ENCODE results near the gene RELA. TPM values are rescaled to one million over a fixed set of nuclear protein-coding genes. Genes with fewer than 3 reads are reported as not detected.
A peak's percentile ranks its signal among the peaks of the same experiment; 100 is the strongest.

Gene RELA
- polyA plus RNA-seq, 4 donors = 32.2 to 46.9 (median 36.7) TPM

DNA sequence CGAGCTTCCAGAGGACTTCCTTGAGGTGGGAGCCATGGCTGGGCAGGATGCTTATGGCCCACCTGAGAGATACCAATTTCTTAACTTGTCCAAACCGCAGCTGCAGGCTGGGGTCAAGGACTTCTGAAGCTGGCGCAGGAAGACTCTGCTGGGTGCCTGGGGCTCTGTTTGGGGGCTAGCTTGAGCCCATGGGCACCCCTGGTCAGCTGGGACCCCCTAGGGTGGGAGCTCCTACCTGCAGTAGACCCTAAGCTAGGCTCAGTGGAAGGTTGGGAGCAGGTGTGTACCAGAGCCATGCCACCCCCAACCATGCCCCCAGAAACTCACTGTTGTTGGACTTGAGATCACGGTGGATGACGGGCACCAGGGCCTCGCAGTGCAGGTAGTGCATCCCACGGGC, 50.0 kb downstream of the RELA start:
- H3K27me3 ChIP-seq (ENCODE audit: control insufficient read depth in 3 of 3, insufficient read depth in 3 of 3, low read length in 3 of 3) = no peaks in the 10 kb centered on the region
- peaks cover 3 to 47% (median 14%) of the 10 kb centered on the region in 3 donors for H3K4me1 ChIP-seq (ENCODE audit: control insufficient read depth in 3 of 3, insufficient read depth in 2 of 3, low read depth in 1 of 3, low read length in 2 of 3)
- no peak for FAIRE-seq
- peaks cover 4 to 64% (median 9%) of the 10 kb centered on the region in 3 donors for H3K36me3 ChIP-seq (ENCODE audit: control insufficient read depth in 3 of 3, insufficient read depth in 2 of 3, low read depth in 1 of 3, low read length in 3 of 3)
- no peaks in the 10 kb centered on the region for H3K9me3 ChIP-seq (ENCODE audit: control insufficient read depth in 2 of 2, insufficient read depth in 1 of 2, low read depth in 1 of 2, low read length in 1 of 2)
- peak overlapping the region in 1 of 3 donors; percentile 70 for H3K27ac ChIP-seq (ENCODE audit: low read depth in 1 of 3, low read length in 2 of 3)
- peak overlapping the region; percentile 91 to 98 (median 95) for H3K4me3 ChIP-seq (ENCODE audit: low read depth in 1 of 3, low read length in 3 of 3)
- no peak for DNase-seq
- 9 to 33% (median 29%) methylated on average over 7 of the region's 7 CpGs for WGBS, 3 donors

DNA sequence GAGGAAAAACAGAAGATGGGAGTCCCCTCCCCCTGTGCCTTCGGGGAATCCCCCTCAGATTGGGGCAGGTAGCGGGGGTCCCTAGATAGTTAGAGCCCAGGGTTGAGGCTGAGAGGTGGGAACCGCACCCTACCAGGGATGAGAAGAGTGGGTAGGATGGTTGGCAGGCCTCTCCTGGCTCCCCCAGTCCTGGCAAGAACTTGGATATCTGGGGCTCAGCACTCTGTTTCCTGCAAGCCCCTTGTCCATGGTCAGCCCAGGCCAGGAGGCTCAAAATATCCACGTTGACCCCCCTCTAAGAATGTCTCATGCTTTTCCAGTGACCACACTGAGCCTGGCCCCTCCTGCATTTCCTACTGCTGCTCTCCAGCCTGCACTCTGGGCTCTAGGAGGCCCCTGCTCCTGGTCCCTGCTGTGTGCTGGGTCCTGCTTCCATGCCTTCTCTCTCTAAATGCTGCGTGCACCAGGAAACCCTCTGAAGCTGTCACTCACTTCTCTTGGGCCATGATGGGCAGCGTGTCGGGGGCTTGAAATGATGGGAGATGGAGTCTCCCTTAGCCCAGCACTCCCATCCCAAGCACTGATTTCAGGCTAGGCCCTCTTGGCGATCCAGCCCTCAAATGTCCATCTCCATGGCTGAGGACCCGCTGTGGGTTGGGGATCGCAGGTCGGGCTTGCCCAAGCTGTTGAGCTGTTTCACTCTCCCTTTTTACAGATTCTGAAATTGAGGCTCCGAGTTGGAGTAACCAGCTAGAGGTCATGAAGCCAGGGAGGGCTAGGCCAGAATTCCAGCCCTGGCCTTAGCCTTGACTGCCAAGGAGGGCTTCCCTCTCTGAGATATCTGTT, 50.7 kb downstream of the RELA start:
- Histone ChIP-seq H3K27me3 (ENCODE audit: control insufficient read depth in 3 of 3, insufficient read depth in 3 of 3, low read length in 3 of 3) (no peaks in the 10 kb centered on the region), H3K4me3 (ENCODE audit: low read depth in 1 of 3, low read length in 3 of 3) (peak overlapping the region in 2 of 3 donors; percentile 91 to 98), H3K4me1 (ENCODE audit: control insufficient read depth in 3 of 3, insufficient read depth in 2 of 3, low read depth in 1 of 3, low read length in 2 of 3) (peaks cover 3 to 48% (median 14%) of the 10 kb centered on the region in 3 donors), H3K36me3 (ENCODE audit: control insufficient read depth in 3 of 3, insufficient read depth in 2 of 3, low read depth in 1 of 3, low read length in 3 of 3) (peaks cover 6 to 63% (median 6%) of the 10 kb centered on the region in 3 donors), H3K9me3 (ENCODE audit: control insufficient read depth in 2 of 2, insufficient read depth in 1 of 2, low read depth in 1 of 2, low read length in 1 of 2) (no peaks in the 10 kb centered on the region), H3K27ac (ENCODE audit: low read depth in 1 of 3, low read length in 2 of 3) (peak overlapping the region in 2 of 3 donors; percentile 8 to 70)
- WGBS, 3 donors = 56 to 63% (median 57%) methylated on average over 12 of the region's 12 CpGs
- DNase-seq (no peak), FAIRE-seq (no peak)

DNA sequence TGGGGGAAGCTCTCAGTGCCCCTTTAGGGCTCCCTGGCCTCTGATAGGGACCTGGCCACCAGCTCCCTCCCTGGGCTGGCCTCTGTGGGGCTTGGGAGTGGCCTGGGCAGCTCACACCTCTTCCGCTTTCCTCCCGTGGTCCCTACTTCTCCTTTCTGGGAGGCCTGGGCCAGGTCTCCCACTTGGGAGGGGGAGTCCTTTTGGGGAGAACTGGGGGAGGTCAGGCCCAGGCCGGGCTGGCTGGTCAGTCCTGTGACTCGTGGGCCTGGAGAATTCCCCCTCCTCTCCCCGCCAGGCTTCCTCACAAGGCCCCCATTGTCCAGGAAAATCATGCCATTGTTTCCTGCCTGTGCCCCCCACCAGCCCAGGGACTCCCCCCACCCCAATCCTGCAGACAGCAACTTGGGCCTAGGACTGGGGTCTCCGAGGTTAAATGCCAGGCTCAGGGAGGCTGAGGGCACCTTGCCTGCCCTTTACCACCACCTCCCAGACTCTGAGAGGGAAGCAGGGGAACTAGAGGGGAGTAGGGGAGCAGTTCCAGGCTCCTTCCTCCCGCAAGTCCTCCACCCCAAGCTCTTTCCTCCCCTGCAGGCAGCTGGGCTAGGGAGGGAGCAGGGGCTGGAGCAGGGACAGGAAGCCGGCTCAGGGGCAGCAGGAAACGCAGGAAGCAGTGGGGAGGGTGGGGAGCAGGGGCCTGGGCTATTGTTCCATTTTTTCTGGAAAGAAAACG, 51.5 kb downstream of the RELA start:
- peaks cover 9 to 71% (median 10%) of the 10 kb centered on the region in 3 donors for H3K36me3 ChIP-seq (ENCODE audit: control insufficient read depth in 3 of 3, insufficient read depth in 2 of 3, low read depth in 1 of 3, low read length in 3 of 3)
- WGBS, 3 donors = 41 to 55% (median 52%) methylated on average over 10 of the region's 10 CpGs
- H3K27ac ChIP-seq (ENCODE audit: low read depth in 1 of 3, low read length in 2 of 3) = peak overlapping the region in 2 of 3 donors; percentile 8 to 73
- H3K4me3 ChIP-seq (ENCODE audit: low read depth in 1 of 3, low read length in 3 of 3) = peak overlapping the region in 2 of 3 donors; percentile 91 to 98
- H3K4me1 ChIP-seq (ENCODE audit: control insufficient read depth in 3 of 3, insufficient read depth in 2 of 3, low read depth in 1 of 3, low read length in 2 of 3) = peaks cover 0 to 48% (median 14%) of the 10 kb centered on the region in 3 donors
- no peaks in the 10 kb centered on the region for H3K9me3 ChIP-seq (ENCODE audit: control insufficient read depth in 2 of 2, insufficient read depth in 1 of 2, low read depth in 1 of 2, low read length in 1 of 2)
- DNase-seq (no peak), FAIRE-seq (no peak)
- no peaks in the 10 kb centered on the region for H3K27me3 ChIP-seq (ENCODE audit: control insufficient read depth in 3 of 3, insufficient read depth in 3 of 3, low read length in 3 of 3)

DNA sequence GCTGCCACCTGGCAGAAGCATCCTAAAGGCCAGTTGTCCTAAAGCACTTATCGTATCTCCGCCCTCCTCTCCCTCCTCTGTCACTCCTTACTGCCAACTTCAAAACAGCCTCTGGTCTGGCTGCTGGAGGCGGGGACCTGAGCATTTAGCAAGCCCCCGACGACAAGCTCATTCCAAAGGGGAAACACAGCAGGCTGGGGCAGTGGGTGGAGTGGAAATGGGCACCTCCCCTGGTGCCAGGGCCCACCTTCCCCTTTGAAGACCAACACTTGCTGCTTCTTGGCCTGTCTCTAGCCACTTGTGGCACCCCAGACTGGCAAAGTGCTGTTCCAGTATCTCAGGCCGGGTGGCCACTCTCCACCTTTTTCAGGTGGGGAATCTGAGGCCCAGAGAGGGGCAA, 52.3 kb downstream of the RELA start:
- Histone ChIP-seq H3K36me3 (ENCODE audit: control insufficient read depth in 3 of 3, insufficient read depth in 2 of 3, low read depth in 1 of 3, low read length in 3 of 3) (peaks cover 13 to 78% (median 16%) of the 10 kb centered on the region in 3 donors), H3K4me1 (ENCODE audit: control insufficient read depth in 3 of 3, insufficient read depth in 2 of 3, low read depth in 1 of 3, low read length in 2 of 3) (peaks cover 0 to 48% (median 14%) of the 10 kb centered on the region in 3 donors), H3K4me3 (ENCODE audit: low read depth in 1 of 3, low read length in 3 of 3) (peak overlapping the region in 1 of 3 donors; percentile 98), H3K27me3 (ENCODE audit: control insufficient read depth in 3 of 3, insufficient read depth in 3 of 3, low read length in 3 of 3) (no peaks in the 10 kb centered on the region), H3K27ac (ENCODE audit: low read depth in 1 of 3, low read length in 2 of 3) (peak overlapping the region in 1 of 3 donors; percentile 73), H3K9me3 (ENCODE audit: control insufficient read depth in 2 of 2, insufficient read depth in 1 of 2, low read depth in 1 of 2, low read length in 1 of 2) (no peaks in the 10 kb centered on the region)
- DNase-seq = no peak
- FAIRE-seq = no peak
- 59 to 70% (median 61%) methylated on average over 6 of the region's 6 CpGs for WGBS, 3 donors

DNA sequence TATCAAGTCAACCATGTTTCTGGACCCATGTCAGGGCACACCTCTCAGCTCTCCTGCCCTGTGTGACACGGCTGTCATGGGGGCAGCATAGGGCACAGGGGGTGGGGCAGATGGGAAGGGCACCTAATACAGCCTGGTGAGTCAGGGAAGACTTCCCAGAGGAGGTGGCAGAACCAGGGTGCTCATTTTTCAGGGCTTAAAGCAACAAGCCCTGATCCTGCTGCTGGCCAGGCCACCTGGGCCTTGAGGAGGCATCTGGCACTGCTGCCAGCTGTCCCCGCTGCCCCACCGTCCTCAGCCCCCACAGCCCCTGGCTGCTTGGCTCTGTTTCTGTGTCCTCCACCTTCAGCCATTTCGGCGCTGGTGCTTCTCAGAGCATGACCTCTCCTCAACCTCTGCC, 53.1 kb downstream of the RELA start:
- Histone ChIP-seq H3K27ac (ENCODE audit: low read depth in 1 of 3, low read length in 2 of 3) (peak overlapping the region in 1 of 3 donors; percentile 3), H3K27me3 (ENCODE audit: control insufficient read depth in 3 of 3, insufficient read depth in 3 of 3, low read length in 3 of 3) (no peaks in the 10 kb centered on the region), H3K4me1 (ENCODE audit: control insufficient read depth in 3 of 3, insufficient read depth in 2 of 3, low read depth in 1 of 3, low read length in 2 of 3) (peaks cover 0 to 48% (median 14%) of the 10 kb centered on the region in 3 donors), H3K9me3 (ENCODE audit: control insufficient read depth in 2 of 2, insufficient read depth in 1 of 2, low read depth in 1 of 2, low read length in 1 of 2) (no peaks in the 10 kb centered on the region), H3K36me3 (ENCODE audit: control insufficient read depth in 3 of 3, insufficient read depth in 2 of 3, low read depth in 1 of 3, low read length in 3 of 3) (peaks cover 20 to 86% (median 22%) of the 10 kb centered on the region in 3 donors), H3K4me3 (ENCODE audit: low read depth in 1 of 3, low read length in 3 of 3) (no peak overlapping the region)
- DNase-seq (peak in 1 of 2 donors; percentile 41), FAIRE-seq (no peak)
- 74 to 81% (median 78%) methylated on average over 5 of the region's 5 CpGs for WGBS, 3 donors

DNA sequence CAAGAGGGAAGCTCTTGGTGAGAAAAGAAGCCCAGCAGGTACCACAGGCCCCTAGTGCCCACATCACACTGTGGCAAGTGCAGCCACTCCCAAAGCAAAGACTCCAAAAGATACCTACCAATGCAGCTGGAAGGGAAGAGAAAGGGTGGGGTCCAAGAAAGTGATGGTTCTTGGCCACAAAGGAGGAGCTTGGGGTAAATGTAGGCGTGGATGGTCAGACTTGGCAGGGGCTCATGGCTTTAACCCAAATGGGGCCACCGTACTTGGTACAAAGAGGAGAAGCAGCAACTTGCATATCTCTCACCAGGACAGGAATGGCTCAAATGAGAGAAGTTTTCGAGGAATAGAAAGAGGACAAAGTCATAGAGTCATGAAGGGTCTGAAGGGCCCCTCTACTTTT, 53.5 kb downstream of the RELA start:
- H3K27ac ChIP-seq (ENCODE audit: low read depth in 1 of 3, low read length in 2 of 3) = no peak overlapping the region
- peaks cover 21 to 90% (median 27%) of the 10 kb centered on the region in 3 donors for H3K36me3 ChIP-seq (ENCODE audit: control insufficient read depth in 3 of 3, insufficient read depth in 2 of 3, low read depth in 1 of 3, low read length in 3 of 3)
- DNase-seq = no peak
- H3K27me3 ChIP-seq (ENCODE audit: control insufficient read depth in 3 of 3, insufficient read depth in 3 of 3, low read length in 3 of 3) = no peaks in the 10 kb centered on the region
- WGBS, 3 donors = 56 to 65% (median 60%) methylated on average over 3 of the region's 3 CpGs
- no peak for FAIRE-seq
- peaks cover 0 to 48% (median 14%) of the 10 kb centered on the region in 3 donors for H3K4me1 ChIP-seq (ENCODE audit: control insufficient read depth in 3 of 3, insufficient read depth in 2 of 3, low read depth in 1 of 3, low read length in 2 of 3)
- no peaks in the 10 kb centered on the region for H3K9me3 ChIP-seq (ENCODE audit: control insufficient read depth in 2 of 2, insufficient read depth in 1 of 2, low read depth in 1 of 2, low read length in 1 of 2)
- H3K4me3 ChIP-seq (ENCODE audit: low read depth in 1 of 3, low read length in 3 of 3) = no peak overlapping the region

DNA sequence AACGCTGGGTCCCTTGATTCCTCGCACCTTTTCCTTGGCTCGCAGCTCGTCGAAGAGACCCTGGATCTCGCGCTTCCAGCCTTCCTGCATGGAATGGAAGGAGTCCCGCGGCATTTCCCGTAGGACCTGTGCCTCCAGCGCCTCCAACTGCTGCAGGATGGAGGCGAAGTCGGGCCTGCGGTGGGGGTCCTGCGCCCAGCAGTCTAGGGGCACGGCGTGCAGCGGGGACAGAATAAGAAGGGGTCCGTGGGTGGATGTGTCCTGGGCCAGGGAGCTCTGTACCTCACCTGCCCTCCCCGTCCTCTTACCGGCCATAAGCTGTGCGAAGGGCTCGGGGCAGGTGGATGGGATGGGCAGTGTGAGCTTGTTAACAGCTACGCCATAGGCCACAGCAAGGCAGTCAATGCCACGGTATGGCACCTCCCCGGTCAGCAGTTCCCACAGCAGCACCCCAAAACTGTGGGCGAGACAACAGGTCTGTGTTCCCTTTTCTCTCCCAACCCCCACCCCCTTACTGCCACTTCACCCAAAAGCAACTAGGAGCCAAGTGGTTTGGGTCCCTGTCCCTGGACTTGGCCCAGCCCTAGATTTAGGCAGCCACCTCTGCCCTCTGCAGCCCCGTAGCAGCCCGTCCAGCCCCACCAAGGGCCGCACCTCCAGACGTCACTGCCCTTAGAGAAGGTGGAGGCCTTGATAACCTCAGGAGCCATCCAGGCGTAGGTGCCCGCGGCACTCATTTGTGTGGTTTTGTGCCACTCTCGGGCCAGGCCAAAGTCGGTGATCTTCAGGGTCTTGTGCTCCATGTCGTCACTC, 54.9 kb downstream of the RELA start:
- Histone ChIP-seq H3K27ac (ENCODE audit: low read depth in 1 of 3, low read length in 2 of 3) (peak overlapping the region in 2 of 3 donors; percentile 9 to 19), H3K36me3 (ENCODE audit: control insufficient read depth in 3 of 3, insufficient read depth in 2 of 3, low read depth in 1 of 3, low read length in 3 of 3) (peaks cover 23 to 96% (median 30%) of the 10 kb centered on the region in 3 donors)
- 87 to 93% (median 92%) methylated on average over 37 of the region's 37 CpGs for WGBS, 3 donors

More for the DNA sequence above, 54.9 kb downstream of the RELA start:
- Histone ChIP-seq H3K9me3 (ENCODE audit: control insufficient read depth in 2 of 2, insufficient read depth in 1 of 2, low read depth in 1 of 2, low read length in 1 of 2) (no peaks in the 10 kb centered on the region), H3K4me1 (ENCODE audit: control insufficient read depth in 3 of 3, insufficient read depth in 2 of 3, low read depth in 1 of 3, low read length in 2 of 3) (peaks cover 0 to 43% (median 14%) of the 10 kb centered on the region in 3 donors), H3K27me3 (ENCODE audit: control insufficient read depth in 3 of 3, insufficient read depth in 3 of 3, low read length in 3 of 3) (no peaks in the 10 kb centered on the region), H3K4me3 (ENCODE audit: low read depth in 1 of 3, low read length in 3 of 3) (no peak overlapping the region)
- FAIRE-seq (no peak), DNase-seq (no peak)
